ENCODE measurements around the gene HAGHL. TPM values are rescaled to one million over a fixed set of nuclear protein-coding genes. Genes with fewer than 3 reads are reported as not detected.

HAGHL gene
- total RNA-seq, 4 donors from 2014 or later, result 1.1 to 5.6 (median 2.6) TPM

- no peak for TF ChIP-seq CTCF (IDR thresholded peaks at IDR 0.05; ENCODE audit: low read depth)
Observed at GRCh38 chr16:694187-694862, 32.6 kb upstream of the HAGHL start.

DNA sequence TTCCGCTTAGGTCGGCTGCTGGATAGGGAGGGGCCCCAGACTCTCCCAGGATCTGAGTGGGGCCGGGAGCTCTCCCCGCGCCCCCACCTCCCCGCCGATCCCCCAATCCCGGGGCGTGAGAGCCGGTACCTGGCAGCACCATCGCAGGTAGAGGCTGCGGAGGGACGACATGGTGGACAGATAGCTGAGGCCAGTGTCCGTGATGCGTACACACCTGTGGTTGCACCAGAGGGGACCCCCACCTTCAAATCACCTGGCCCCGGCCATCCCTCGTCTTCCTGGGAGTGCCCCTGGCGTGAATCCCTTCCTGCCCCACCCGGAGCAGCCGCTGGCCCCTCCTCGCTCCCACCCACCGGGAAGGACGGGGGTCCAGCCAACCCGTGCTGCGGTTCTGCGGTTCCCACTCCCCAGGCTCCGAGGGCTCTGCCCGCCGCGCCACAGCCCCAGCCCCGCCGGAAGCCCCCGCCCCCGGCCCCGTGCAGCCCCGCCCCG lies 32.0 kb upstream of the HAGHL start:
- TF ChIP-seq CTCF (IDR thresholded peaks at IDR 0.05; ENCODE audit: low read depth), result no peak

DNA sequence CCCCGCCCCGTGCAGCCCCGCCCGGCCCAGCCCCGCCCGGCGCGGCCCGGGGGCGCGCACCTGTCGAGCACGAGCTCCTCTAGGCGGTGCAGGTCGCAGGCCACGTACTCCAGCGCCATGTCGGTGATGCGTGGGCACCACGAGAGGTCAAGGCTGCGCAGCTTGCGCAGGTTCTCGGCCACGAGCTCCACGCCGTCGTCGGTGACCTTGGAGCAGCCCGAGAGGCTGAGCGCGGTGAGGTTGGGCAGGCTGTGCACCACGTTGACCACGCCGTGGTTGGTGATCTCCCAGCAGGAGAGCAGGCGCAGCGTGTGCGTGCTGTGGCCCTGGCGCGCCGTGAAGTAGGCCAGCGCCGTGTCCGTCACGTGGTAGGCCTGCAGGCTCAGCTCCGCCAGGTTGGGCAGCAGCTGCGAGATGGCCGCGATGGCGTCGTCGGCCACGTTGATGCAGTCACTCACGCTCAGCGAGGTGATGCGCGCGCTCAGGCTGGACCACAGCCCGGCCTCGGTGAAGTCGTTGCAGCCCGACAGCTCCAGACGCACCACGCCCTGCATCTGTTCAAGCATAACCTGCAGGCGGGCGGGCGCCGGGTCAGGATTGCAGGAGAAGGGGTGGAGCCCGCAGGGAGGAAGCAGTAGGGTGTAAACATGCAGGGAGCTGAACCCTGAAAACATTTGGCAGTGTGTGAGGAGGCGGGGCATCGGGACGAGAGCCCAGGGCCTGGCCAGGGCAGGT lies 31.4 kb upstream of the HAGHL start:
- no peak for TF ChIP-seq CTCF (IDR thresholded peaks at IDR 0.05; ENCODE audit: low read depth)

GRCh38 chr16:698911-699671 lies 27.8 kb upstream of the HAGHL start:
- TF ChIP-seq CTCF (IDR thresholded peaks at IDR 0.05; ENCODE audit: low read depth), result no peak

GRCh38 chr16:700684-701584 lies 26.0 kb upstream of the HAGHL start:
- TF ChIP-seq CTCF (IDR thresholded peaks at IDR 0.05; ENCODE audit: low read depth), result no peak

- TF ChIP-seq CTCF (IDR thresholded peaks at IDR 0.05; ENCODE audit: low read depth), result no peak
Observed at GRCh38 chr16:702341-702740, 24.6 kb upstream of the HAGHL start.
